ENCODE data around the gene NACAD. TPM values are rescaled to one million over a fixed set of nuclear protein-coding genes. Genes with fewer than 3 reads are reported as not detected.

NACAD gene
- polyA plus RNA-seq, 1 experiment: 0.54 TPM

- ChIA-PET CTCF (interaction anchor here (0.8 kb wide), 1 partner anchor 18 kb away, joined by 4 read pairs; no protein-coding TSS in a partner anchor), POLR2A (no interaction called here)
- TF ChIP-seq, protein P1, sequence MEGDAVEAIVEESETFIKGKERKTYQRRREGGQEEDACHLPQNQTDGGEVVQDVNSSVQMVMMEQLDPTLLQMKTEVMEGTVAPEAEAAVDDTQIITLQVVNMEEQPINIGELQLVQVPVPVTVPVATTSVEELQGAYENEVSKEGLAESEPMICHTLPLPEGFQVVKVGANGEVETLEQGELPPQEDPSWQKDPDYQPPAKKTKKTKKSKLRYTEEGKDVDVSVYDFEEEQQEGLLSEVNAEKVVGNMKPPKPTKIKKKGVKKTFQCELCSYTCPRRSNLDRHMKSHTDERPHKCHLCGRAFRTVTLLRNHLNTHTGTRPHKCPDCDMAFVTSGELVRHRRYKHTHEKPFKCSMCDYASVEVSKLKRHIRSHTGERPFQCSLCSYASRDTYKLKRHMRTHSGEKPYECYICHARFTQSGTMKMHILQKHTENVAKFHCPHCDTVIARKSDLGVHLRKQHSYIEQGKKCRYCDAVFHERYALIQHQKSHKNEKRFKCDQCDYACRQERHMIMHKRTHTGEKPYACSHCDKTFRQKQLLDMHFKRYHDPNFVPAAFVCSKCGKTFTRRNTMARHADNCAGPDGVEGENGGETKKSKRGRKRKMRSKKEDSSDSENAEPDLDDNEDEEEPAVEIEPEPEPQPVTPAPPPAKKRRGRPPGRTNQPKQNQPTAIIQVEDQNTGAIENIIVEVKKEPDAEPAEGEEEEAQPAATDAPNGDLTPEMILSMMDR (IDR thresholded peaks at IDR 0.05; ENCODE audit: insufficient read depth, low read depth, low read length): no peak
- Histone ChIP-seq H3K27me3 (ENCODE audit: control insufficient read depth, insufficient read depth, low read length) (no peaks in the 10 kb centered on the region), H3K36me3 (ENCODE audit: control insufficient read depth, insufficient read depth, low read length) (peaks cover 3% of the 10 kb centered on the region), H3K4me3 (ENCODE audit: low read depth, low read length) (no peak overlapping the region)
- DNase-seq (ENCODE audit: low read depth): no peak
These were observed 56.9 kb downstream of the NACAD start for GRCh38 chr7:45031829-45032228.

Small RNA genes within 50 kb of the gene (small RNA-seq; reads per million reads assigned to genes)
- 14.5 reads per million, percentile 80 among the genes with 10 or more reads in this experiment for gene SNORA5A (ENCODE audit: insufficient read length, low read depth, low replicate concordance)
- gene SNORA5B (ENCODE audit: insufficient read length, low read depth, low replicate concordance): not detected
- 3.2 reads per million, percentile 41 among the genes with 10 or more reads in this experiment for gene SNORA5C (ENCODE audit: insufficient read length, low read depth, low replicate concordance)

Other genes with a start within 250 kb of the NACAD start
- gene H2AZ2, start 240.9 kb downstream of the NACAD start, polyA plus RNA-seq (2011; rRNA removed): 100 and 107 TPM in 2 replicates
- gene PURB, start 203.4 kb downstream of the NACAD start, polyA plus RNA-seq (2011; rRNA removed): 2.5 and 4.3 TPM in 2 replicates
- 0.02 TPM in 1 of 2 replicates, not detected in the other for gene MYO1G, start 110.0 kb downstream of the NACAD start, polyA plus RNA-seq (2011; rRNA removed)
- gene CCM2, start 88.8 kb downstream of the NACAD start, polyA plus RNA-seq (2011; rRNA removed): 25.8 and 48.2 TPM in 2 replicates
- gene TBRG4, start 22.7 kb upstream of the NACAD start, polyA plus RNA-seq (2011; rRNA removed): 55.0 and 75.5 TPM in 2 replicates
- not detected in 2 replicates for gene RAMP3, start 68.8 kb upstream of the NACAD start, polyA plus RNA-seq (2011; rRNA removed)